Panc1 (cell line): ENCODE measurements around the gene ERFL. TPM values are rescaled to one million over a fixed set of nuclear protein-coding genes. Genes with fewer than 3 reads are reported as not detected.

Experiments
- ATAC-seq: fragments of 200-7000 bp; cut with Tn5 transposase; 2 replicates; pipeline ENCODE4 v1.9.1; 2020; ENCODE audit warnings: mild to moderate bottlenecking, moderate library complexity
- BruUV-seq: library from RNA; stranded (reverse); fragments of 400-500 nt; replicated peaks from 2 replicates; lab custom pipeline; 2021; lab: Mats Ljungman, UMichigan
- CTCF ChIA-PET: fragments of 300-600 bp; sonication (Branson Sonifier 250); formaldehyde crosslinking; loops from one replicate; lab custom pipeline; 2022; ENCODE audit warnings: antibody characterized with exemption; lab: Charles Lee
- POLR2A ChIA-PET: fragments of 300-600 bp; sonication (Branson Sonifier 250); formaldehyde crosslinking; loops from one replicate; lab custom pipeline; 2022; ENCODE audit warnings: antibody characterized with exemption; lab: Charles Lee
- DNase-seq: peaks from one replicate; pipeline ENCODE4 v3.0.0-alpha.2; 2010; ENCODE audit warnings: low read depth, low spot score
- H3K27ac ChIP-seq: 2 replicates; pipeline ENCODE4 v1.5.1; 2011; ENCODE audit warnings: mild to moderate bottlenecking, low read length, inconsistent platforms
- H3K27me3 ChIP-seq: fragments of 200-500 bp; sonication (Bioruptor generic); 2 replicates; pipeline ENCODE4 v1.6.0; 2014; ENCODE audit warnings: low read length, inconsistent platforms; ENCODE audit not compliant: control insufficient read depth, insufficient read depth
- H3K36me3 ChIP-seq: fragments of 200-500 bp; sonication (Bioruptor generic); 2 replicates; pipeline ENCODE4 v1.5.1; 2014; ENCODE audit warnings: inconsistent platforms, mild to moderate bottlenecking, low read length, moderate library complexity; ENCODE audit not compliant: control insufficient read depth, insufficient read depth
- H3K4me1 ChIP-seq: 2 replicates; pipeline ENCODE4 v1.5.1; 2011; ENCODE audit warnings: inconsistent platforms, mild to moderate bottlenecking, low read length, moderate library complexity; ENCODE audit not compliant: control insufficient read depth, insufficient read depth
- H3K4me3 ChIP-seq, 2 experiments: 2 replicates each; pipeline ENCODE4 v1.5.1; 2011 to 2012; ENCODE audit warnings: low read depth in 2 of 2, low read length in 2 of 2, mild to moderate bottlenecking in 2 of 2, inconsistent platforms in 1 of 2, moderate library complexity in 1 of 2
- H3K9me3 ChIP-seq: fragments of 200-500 bp; sonication (Bioruptor generic); 2 replicates; pipeline ENCODE4 v1.5.1; 2014; ENCODE audit warnings: low read depth, mild to moderate bottlenecking, inconsistent platforms, low read length, moderate library complexity; ENCODE audit not compliant: control insufficient read depth, insufficient read depth
- POLR2AphosphoS5 ChIP-seq: IDR thresholded peaks from 2 replicates; pipeline ENCODE4 v1.6.1; 2012; ENCODE audit warnings: mild to moderate bottlenecking, low read depth, low read length, moderate library complexity
- REST ChIP-seq, 2 experiments: IDR thresholded peaks; 2 replicates each; pipeline ENCODE4 v1.6.1; 2011 to 2012; ENCODE audit warnings: low read depth in 2 of 2, control low read depth in 1 of 2, low read length in 1 of 2, mild to moderate bottlenecking in 1 of 2, moderate library complexity in 1 of 2; ENCODE audit not compliant: insufficient read depth in 1 of 2
- SIN3A ChIP-seq: IDR thresholded peaks from 2 replicates; pipeline ENCODE4 v1.6.1; 2012; ENCODE audit warnings: low read depth, mild to moderate bottlenecking, low read length, moderate library complexity, borderline replicate concordance; ENCODE audit not compliant: insufficient read depth
- TCF7L2 ChIP-seq: IDR thresholded peaks from 2 replicates; pipeline ENCODE4 v1.6.1; 2011; ENCODE audit warnings: mild to moderate bottlenecking, low read depth, low read length, inconsistent platforms
- in situ Hi-C: cut with HindIII; loops from 2 replicates; pipeline ENCODE4 v1.10.0; 2016; ENCODE audit warnings: low sequenced_read_pairs, low pct_unique_long_range_greater_than_20kb
- intact Hi-C: fragments of 100-400 bp; cut with micrococcal nuclease; formaldehyde crosslinking; loops from one replicate; pipeline ENCODE4 v1.10.0; 2022; ENCODE audit not compliant: unreplicated experiment
- total RNA-seq: library from RNA; stranded (reverse); gene quantifications from one replicate; pipeline ENCODE4 v1.2.1, GENCODE V29; 2021; ENCODE audit not compliant: unreplicated experiment
- TF ChIP-seq, protein P1 (sequence below): fragments of 450-650 bp; IDR thresholded peaks from 2 replicates; pipeline ENCODE4 v1.5.1; 2017; ENCODE audit warnings: mild to moderate bottlenecking

The ERFL gene
- total RNA-seq, 1 experiment from 2014 or later, result 0.18 TPM

DNA sequence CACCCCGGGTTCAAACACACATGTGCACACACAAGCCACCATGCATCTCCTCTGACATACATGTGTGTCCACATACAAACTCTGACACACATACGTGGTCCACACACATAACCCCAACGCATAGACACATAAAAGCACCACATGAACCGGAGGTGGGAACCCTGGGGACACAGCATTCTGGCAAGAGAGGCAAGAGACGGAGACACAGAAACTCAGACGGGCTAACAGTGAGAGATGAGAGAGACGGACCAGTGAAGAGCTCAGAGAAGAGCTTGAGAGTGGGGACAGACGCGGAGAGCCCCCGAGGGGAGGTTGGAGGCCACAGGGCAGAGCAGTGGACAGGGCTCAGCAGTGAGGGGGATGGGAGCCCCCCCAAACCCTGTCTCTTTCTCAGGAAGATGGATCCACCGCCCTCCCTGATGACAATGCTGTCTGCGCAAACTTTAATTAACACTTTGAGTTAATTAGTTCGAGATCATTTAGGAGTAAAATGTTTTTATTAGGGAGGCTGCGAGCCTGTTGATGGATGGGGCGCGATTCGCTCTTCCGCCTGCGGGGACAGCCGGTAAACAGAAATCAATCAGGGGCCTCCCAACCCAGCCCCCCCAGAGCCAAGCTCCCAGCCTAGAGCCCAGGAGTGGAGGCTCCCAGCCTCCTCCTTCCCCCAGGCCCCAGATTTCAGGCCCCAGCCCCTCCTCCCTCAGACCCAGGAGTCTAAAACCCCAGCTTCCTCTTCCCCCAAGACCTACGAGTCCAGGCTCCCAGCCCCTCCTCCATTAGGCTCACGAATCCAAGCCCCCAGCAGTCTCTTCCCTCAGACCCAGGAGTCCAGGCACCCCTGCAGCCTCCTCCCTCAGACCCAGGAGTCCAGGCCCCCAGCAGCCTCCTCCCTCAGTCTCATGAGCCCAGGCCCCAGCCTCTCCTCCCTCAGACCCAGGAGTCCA lies 9.5 kb upstream of the ERFL start:
- no peak overlapping the region for H3K27ac ChIP-seq
- CTCF ChIA-PET, result no interaction called here
- H3K4me1 ChIP-seq, result no peaks in the 10 kb centered on the region
- TF ChIP-seq, protein P1, sequence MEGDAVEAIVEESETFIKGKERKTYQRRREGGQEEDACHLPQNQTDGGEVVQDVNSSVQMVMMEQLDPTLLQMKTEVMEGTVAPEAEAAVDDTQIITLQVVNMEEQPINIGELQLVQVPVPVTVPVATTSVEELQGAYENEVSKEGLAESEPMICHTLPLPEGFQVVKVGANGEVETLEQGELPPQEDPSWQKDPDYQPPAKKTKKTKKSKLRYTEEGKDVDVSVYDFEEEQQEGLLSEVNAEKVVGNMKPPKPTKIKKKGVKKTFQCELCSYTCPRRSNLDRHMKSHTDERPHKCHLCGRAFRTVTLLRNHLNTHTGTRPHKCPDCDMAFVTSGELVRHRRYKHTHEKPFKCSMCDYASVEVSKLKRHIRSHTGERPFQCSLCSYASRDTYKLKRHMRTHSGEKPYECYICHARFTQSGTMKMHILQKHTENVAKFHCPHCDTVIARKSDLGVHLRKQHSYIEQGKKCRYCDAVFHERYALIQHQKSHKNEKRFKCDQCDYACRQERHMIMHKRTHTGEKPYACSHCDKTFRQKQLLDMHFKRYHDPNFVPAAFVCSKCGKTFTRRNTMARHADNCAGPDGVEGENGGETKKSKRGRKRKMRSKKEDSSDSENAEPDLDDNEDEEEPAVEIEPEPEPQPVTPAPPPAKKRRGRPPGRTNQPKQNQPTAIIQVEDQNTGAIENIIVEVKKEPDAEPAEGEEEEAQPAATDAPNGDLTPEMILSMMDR, result no peak; the same call in 1 of the 2 replicates
- TF ChIP-seq SIN3A, result no peak
- no peak for TF ChIP-seq TCF7L2
- TF ChIP-seq POLR2AphosphoS5, result no peak
- no peak for TF ChIP-seq REST (IDR thresholded peaks at IDR 0.05; ENCODE audit: insufficient read depth in 1 of 2, low read depth in 2 of 2, low read length in 1 of 2)
- ATAC-seq (0 out of 2 replicates have a peak, but pooled peaks have one; percentile 32), DNase-seq (no peak)
- POLR2A ChIA-PET, result no interaction called here
- intact Hi-C loops, result loop anchor here (10.0 kb wide), 1 partner anchor 53 kb away; the partner anchor contains the start of gene ARHGEF1
- in situ Hi-C loops, result no loop called here
- no peak overlapping the region for H3K4me3 ChIP-seq
- no peaks in the 10 kb centered on the region for H3K27me3 ChIP-seq
- H3K36me3 ChIP-seq, result no peaks in the 10 kb centered on the region
- no TSS peak for BruUV-seq
- no peaks in the 10 kb centered on the region for H3K9me3 ChIP-seq

- H3K27me3 ChIP-seq, result no peaks in the 10 kb centered on the region
- H3K4me3 ChIP-seq, result no peak overlapping the region
- BruUV-seq, result no TSS peak
- in situ Hi-C loops, result no loop called here
- DNase-seq, result no peak
- H3K36me3 ChIP-seq, result no peaks in the 10 kb centered on the region
- no peaks in the 10 kb centered on the region for H3K9me3 ChIP-seq
- H3K4me1 ChIP-seq, result no peaks in the 10 kb centered on the region
- ATAC-seq, result no peak
- no peak overlapping the region for H3K27ac ChIP-seq
- ChIA-PET CTCF (no interaction called here), POLR2A (no interaction called here)
- TF ChIP-seq TCF7L2 (no peak), REST (IDR thresholded peaks at IDR 0.05; ENCODE audit: insufficient read depth in 1 of 2, low read depth in 2 of 2, low read length in 1 of 2) (no peak), SIN3A (no peak), POLR2AphosphoS5 (no peak)
- TF ChIP-seq, protein P1, result no peak
- intact Hi-C loops, result loop anchor here (10.0 kb wide), 1 partner anchor 52 kb away; the partner anchor contains the start of gene ARHGEF1
These were observed 8.7 kb upstream of the ERFL start for GRCh38 chr19:41936961-41937360.
